ENCODE results near the gene GTPBP6.

GRCh38 chrX:358651-359143, 40.1 kb upstream of the GTPBP6 start:
- TF ChIP-seq, protein P1, sequence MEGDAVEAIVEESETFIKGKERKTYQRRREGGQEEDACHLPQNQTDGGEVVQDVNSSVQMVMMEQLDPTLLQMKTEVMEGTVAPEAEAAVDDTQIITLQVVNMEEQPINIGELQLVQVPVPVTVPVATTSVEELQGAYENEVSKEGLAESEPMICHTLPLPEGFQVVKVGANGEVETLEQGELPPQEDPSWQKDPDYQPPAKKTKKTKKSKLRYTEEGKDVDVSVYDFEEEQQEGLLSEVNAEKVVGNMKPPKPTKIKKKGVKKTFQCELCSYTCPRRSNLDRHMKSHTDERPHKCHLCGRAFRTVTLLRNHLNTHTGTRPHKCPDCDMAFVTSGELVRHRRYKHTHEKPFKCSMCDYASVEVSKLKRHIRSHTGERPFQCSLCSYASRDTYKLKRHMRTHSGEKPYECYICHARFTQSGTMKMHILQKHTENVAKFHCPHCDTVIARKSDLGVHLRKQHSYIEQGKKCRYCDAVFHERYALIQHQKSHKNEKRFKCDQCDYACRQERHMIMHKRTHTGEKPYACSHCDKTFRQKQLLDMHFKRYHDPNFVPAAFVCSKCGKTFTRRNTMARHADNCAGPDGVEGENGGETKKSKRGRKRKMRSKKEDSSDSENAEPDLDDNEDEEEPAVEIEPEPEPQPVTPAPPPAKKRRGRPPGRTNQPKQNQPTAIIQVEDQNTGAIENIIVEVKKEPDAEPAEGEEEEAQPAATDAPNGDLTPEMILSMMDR (IDR thresholded peaks at IDR 0.05) = no peak
- TF ChIP-seq POLR2AphosphoS5 (IDR thresholded peaks at IDR 0.05) = no peak
- TF ChIP-seq POLR2A (IDR thresholded peaks at IDR 0.05) = no peak

Data from gastroesophageal sphincter (tissue), 3 donors.